ENCODE measurements around the gene ZFAND6. TPM values are rescaled to one million over a fixed set of nuclear protein-coding genes. Genes with fewer than 3 reads are reported as not detected.

ZFAND6 gene
- total RNA-seq, 1 donor from 2014 or later, result 36.4 TPM

DNA sequence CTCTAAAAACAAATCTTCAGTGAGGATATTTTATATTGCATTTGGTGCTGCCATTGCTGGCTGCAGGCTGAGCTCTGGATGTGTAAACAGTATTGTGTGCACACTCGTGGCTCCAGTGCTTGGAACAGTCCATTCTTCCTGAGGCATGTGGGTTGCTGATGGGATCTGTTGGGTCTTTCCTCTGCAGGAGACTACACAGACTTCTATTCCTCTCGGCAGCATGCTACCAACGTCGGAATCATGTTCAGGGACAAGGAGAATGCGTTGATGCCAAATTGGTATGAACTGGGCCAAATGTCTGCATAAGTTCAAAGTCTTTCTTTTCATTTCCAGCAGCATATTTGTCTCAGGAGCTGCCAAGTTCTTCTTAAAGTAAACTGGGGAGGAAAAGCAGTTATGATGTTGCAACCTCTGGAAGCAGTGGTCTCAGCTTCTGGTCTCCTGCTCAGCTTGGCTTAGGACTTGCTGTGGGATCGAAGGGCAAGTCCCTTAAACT, 102.6 kb downstream of the ZFAND6 start:
- DNase-seq (ENCODE audit: low spot score) (peak; percentile 75), ATAC-seq (peak; percentile 57)

DNA sequence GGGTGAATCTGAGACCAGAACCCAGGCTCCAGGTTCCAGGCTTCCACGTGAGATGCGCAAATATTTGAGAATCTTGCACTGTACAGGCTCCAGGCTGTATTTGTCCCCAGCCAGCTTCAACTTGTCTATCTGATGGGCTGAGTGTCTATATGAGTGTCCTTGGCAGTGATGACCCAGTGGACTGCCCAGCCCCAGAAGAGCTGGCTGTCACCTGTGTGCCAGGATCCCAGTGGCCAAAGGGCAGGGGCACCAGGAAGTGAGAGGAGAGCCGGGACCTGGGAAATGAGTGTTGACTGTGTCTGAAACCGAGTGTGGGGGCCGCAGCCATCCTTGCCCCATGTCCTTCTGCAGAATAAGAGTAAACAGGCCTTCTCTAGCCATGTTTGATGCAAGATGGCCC, 103.7 kb downstream of the ZFAND6 start:
- ATAC-seq (peak; percentile 76), DNase-seq (ENCODE audit: low spot score) (peak; percentile 95)

DNA sequence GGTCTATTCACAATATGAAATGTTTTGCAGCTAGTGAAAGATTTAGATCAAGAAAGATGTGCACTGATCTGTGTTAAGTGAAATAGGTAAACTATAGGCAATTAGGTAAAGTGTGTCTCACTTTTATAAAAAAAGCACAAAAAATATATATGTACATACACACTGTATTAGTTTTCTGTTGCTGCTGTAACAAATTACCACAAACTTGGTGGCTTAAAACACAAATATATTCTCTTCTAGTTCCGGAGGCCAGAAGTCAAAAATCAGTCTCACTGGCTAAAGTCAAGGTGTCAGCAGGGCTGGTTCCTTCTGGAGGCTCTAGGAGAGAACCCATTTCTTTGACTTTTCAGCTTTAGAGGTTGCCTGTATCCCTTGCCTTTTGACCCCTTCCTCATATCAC, 104.4 kb downstream of the ZFAND6 start:
- no peak for ATAC-seq
- no peak for DNase-seq (ENCODE audit: low spot score)

GRCh38 chr15:80167936-80168335, 108.5 kb downstream of the ZFAND6 start:
- DNase-seq (ENCODE audit: low spot score) (no peak), ATAC-seq (no peak)

GRCh38 chr15:80168421-80168820, 108.9 kb downstream of the ZFAND6 start:
- ATAC-seq, result no peak
- DNase-seq (ENCODE audit: low spot score), result no peak

DNA sequence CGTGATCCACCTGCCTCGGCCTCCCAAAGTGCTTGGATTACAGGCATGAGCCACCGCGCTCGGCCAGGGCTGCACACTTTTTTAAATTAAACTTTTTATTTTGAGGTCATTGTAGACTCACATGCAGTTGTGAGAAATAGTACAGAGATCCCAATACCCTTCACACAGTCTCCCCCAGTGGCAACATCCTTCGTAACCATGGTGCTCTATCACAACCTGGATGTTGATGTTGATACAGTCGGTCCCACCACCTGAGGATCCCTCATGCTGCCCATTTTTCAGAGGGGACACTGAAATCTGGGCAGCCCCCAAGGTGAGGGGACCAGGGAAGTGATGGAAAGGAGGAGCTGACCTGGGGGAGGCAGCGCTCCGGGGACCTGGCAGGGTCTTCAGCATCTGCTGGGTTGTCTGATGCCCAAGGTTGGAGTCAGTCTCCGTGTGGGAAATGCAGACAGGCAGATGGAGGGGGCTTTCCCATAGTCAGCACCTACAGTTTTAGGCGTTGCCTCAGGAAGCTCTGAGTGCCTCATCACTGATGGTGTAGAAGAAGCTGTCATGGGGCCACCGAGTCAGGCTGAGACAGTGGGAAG, 110.4 kb downstream of the ZFAND6 start:
- no peak for DNase-seq (ENCODE audit: low spot score)
- ATAC-seq, result no peak

- peak; percentile 9 for ATAC-seq
These were observed 111.1 kb downstream of the ZFAND6 start for GRCh38 chr15:80170596-80170995.

DNA sequence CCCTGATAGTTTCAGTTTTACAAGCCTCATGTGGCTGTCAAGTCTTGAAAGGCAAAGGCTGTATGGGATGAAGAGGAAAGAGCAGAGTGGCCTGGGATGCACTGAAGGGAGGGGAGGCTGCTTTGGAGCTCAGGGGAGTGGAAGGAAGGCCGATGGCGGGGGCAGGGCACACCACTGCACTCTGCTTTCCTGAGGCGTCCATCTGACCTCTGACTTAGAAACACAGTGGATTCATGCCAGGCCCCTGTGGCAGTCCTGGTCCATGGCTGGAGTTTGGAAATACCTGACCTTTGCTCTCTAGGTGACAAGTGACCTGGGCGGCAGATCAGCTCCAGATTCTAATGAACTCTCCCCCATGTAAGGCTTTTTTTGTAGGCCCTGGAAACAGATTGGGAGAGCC, 112.3 kb downstream of the ZFAND6 start:
- ATAC-seq (peak; percentile 66), DNase-seq (ENCODE audit: low spot score) (peak; percentile 94)

More at GRCh38 chr15:80170596-80170995, 111.1 kb downstream of the ZFAND6 start:
- DNase-seq (ENCODE audit: low spot score), result no peak

GRCh38 chr15:80172401-80172800, 112.9 kb downstream of the ZFAND6 start:
- DNase-seq (ENCODE audit: low spot score), result no peak
- no peak for ATAC-seq

DNA sequence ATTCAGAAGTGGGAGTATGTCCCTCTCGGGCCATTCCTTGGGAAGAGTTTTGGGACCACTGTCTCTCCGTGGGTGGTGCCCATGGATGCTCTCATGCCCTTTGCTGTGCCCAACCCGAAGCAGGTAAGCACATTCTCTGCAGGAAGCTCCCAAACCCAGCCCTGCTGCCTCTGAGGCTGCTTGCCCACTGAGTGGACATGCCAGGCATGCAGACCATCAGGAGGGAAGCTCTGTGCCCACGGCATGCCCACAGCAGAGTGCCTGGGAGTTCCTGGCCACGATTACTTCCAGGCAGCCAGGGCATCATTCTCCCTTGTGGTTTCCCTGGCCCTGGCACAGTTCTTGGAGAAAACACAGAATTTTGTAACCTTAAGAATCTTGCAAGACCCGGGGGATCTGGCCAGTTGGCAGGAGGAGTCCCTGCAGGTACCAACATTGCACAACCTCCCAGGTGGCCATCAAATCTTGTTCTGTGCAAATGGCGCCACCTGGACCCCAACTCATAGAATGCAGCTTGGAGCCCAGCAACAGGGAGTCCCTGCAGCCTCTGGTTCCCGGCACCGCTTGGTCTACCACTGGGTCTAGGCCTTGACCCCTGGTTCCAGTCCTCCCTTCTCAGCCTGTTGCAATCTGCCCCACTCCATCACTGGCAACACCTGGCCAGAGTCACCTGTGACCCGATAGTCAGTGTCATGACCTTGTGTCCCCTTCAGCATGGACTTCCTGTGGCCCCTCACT, 113.7 kb downstream of the ZFAND6 start:
- peak; percentile 71 for ATAC-seq
- peak; percentile 92 for DNase-seq (ENCODE audit: low spot score)

DNA sequence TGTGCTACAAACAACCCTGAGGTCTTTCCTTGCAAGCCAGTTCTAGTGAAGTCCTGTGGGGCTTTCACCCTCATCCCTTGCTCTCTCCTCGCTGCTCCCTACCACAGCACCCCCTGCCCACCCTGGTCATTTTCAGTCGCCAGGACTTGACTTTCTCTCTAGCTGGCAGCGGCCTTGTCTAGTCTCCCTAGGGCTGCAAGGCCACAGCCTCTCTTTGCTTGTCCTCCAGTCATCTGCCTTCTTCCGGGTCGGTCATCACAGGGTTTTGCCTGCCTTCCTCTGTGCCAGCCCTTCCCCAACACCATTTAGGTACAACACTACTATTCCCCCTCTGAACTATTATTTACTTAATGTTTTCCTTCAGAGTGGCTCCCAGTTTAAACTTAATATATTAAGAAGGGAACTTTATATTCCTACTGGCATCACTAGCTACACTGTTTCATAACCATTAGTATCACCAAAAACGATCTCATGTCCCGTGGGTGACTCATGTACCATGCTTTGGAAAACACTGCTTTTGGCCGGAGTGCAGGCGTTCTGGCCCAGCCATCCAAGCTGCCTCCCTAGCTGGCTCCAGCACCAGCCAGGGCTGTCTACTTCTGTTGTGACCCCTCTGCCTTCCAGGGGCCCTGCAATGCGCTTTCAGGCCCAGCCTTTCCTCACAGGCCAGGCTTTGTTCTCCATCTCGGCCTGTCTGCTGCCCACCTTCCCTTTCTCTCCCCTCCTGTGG, 114.7 kb downstream of the ZFAND6 start:
- ATAC-seq, result peak; percentile 36
- DNase-seq (ENCODE audit: low spot score), result peak; percentile 79

DNA sequence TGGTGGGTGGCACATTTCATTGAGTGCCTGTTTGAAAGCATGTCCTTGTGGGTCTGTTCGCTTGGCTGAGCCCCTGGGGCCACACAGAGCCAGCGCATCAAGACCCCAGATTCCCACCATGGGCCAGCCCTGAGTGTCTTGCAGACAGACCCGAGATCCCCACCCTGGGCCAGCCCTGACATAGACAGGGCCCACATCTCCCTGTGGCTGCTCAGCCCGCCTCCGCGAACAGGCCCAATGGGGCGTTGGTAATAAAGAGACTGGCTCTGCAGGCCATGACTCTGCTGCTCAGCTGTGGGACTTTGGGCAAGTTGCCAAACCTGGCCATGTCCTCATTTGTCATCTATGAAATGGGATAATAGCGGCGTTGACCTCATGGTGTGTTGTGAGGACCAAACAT, 116.0 kb downstream of the ZFAND6 start:
- ATAC-seq (no peak), DNase-seq (ENCODE audit: low spot score) (no peak)

- ATAC-seq (peak; percentile 56), DNase-seq (ENCODE audit: low spot score) (peak; percentile 95)
These were observed 117.0 kb downstream of the ZFAND6 start for GRCh38 chr15:80176443-80176842.

- DNase-seq (ENCODE audit: low spot score), result no peak
- no peak for ATAC-seq
These were observed 117.7 kb downstream of the ZFAND6 start for GRCh38 chr15:80177156-80177555.

DNA sequence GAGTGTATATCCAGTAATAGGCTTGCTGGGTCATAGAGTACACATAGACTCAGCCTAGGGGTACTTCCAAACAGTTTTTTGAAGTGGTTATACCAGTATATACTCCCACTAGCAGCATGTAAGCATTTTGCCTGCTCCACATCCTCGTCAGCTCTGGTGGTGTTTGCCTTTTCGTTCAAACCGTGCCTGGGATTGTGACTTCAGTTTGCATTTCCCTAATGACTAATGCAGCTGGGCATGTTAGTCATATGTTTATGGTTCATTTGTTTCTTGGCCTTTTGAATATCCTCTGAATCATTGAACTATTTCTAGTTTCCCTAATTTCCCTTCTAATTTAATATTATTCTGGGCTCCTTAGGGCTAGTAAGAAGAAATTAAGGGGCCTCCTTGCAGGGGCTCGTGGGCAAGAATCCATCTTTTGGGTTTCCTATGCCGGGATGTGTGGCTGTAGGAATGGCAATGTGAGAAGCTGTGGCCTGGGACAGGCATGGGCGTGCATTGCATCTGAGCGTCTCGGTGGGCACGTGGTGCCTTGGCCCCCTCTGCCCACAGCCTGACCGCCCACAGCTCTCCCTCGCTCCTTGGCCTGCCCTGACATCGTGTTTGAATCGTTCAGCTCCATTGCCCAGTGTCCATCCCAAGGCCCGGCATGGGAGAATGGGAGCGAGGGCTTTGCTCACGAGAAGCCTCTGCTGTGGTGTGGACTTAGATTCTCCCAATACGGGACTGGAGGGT, 119.7 kb downstream of the ZFAND6 start:
- ATAC-seq (no peak), DNase-seq (ENCODE audit: low spot score) (no peak)

GRCh38 chr15:80179935-80180334, 120.5 kb downstream of the ZFAND6 start:
- ATAC-seq (no peak), DNase-seq (ENCODE audit: low spot score) (no peak)

GRCh38 chr15:80180468-80180867, 121.0 kb downstream of the ZFAND6 start:
- DNase-seq (ENCODE audit: low spot score) (no peak), ATAC-seq (no peak)

DNA sequence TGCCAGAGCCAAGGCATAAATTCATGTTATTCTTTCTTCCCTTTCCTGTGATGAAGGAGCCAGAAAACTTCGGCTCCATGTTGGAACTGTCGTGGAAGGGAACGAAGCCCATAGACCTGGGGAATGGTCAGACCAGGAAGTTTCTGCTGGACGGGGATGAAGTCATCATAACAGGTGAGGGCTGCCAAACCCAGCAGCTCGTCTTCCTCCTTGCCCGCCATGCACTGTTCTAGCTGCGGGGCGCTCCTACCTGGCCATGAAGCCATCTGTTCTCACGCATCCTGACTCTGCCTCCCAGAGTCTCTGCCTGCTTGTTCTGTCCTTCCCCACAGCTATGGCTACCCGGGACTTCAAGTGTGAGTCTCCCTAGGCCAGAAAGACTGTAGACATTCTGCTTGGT, 121.5 kb downstream of the ZFAND6 start:
- DNase-seq (ENCODE audit: low spot score) (no peak), ATAC-seq (no peak)

GRCh38 chr15:80182611-80183261, 123.3 kb downstream of the ZFAND6 start:
- DNase-seq (ENCODE audit: low spot score) (no peak), ATAC-seq (peak; percentile 12)

DNA sequence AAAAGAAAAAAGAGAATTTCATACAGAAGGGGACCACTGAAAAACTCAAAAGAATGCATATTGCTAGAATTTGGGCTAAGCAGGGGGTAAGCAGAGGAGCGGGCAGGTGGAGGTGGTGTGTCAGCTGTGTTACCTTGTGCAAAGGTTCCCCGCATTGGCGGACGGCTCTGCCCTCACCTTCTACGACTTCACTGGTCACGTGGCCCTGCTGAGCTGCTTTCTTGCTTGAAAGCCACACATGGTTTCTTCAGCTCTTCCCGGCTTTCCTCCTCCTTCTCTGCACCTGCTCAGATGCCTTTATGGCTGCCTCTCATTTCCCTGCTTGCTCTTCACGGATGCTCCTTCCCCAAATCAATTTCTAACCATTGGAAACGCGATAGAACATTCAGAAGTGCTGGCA, 123.8 kb downstream of the ZFAND6 start:
- no peak for DNase-seq (ENCODE audit: low spot score)
- ATAC-seq, result no peak

- ATAC-seq (peak; percentile 30), DNase-seq (ENCODE audit: low spot score) (no peak)
These were observed 124.4 kb downstream of the ZFAND6 start for GRCh38 chr15:80183886-80184285.

All from left lobe of liver (tissue), 2 donors.